Smooth muscle cell of the coronary artery (primary cell): Measurements from ENCODE around the gene RAB5B. TPM values are rescaled to one million over a fixed set of nuclear protein-coding genes. Genes with fewer than 3 reads are reported as not detected.

ENCODE experiments used
- total RNA-seq: library from RNA; depleted of rRNA; stranded (reverse); fragments of >200 nt; gene quantifications from 2 replicates; pipeline ENCODE4 v1.2.3, GENCODE V29; 2014; ENCODE audit warnings: low replicate concordance

The RAB5B gene
- 35.0 and 40.1 TPM in 2 replicates for total RNA-seq

GRCh38 chr12:55973599-55974307 lies at the start of gene RAB5B:
RAB5B (plus strand) TSS chr12:55974078; CDS start chr12:55986961, 12,883 bp downstream.

GRCh38 chr12:55927588-55928502 lies 46.0 kb upstream of the RAB5B start, which contains the start of gene PYM1:
PYM1 (minus strand) TSS chr12:55927894; CDS start chr12:55927761, 133 bp downstream.

GRCh38 chr12:55930771-55931316 lies 43.0 kb upstream of the RAB5B start, which contains the start of gene DGKA:
DGKA (plus strand) TSS chr12:55931162; CDS start chr12:55936504, 5,342 bp downstream.

GRCh38 chr12:55965941-55966407 lies 7.9 kb upstream of the RAB5B start, which contains the start of gene PMEL:
PMEL (minus strand) TSS chr12:55966042; CDS start chr12:55966011, 31 bp downstream.

GRCh38 chr12:55966408-55967281 lies 7.2 kb upstream of the RAB5B start, which contains the start of gene CDK2:
CDK2 (plus strand) TSS chr12:55966830; CDS start chr12:55967009, 179 bp downstream.

GRCh38 chr12:55996715-55997534 lies 23.0 kb downstream of the RAB5B start, which contains the start of gene SUOX:
SUOX (plus strand) TSS chr12:55997276; CDS start chr12:56002222, 4,946 bp downstream.

GRCh38 chr12:56020423-56021184 lies 46.7 kb downstream of the RAB5B start, which contains the start of gene IKZF4:
IKZF4 (plus strand) TSS chr12:56021043; CDS start chr12:56021494, 451 bp downstream.

GRCh38 chr12:56041552-56042429 lies 67.9 kb downstream of the RAB5B start, which contains the start of gene RPS26:
RPS26 (plus strand) TSS chr12:56041918; CDS start chr12:56042167, 249 bp downstream.

Other genes starting within 250 kb of the RAB5B start
- gene CD63, start 245.1 kb upstream of the RAB5B start, total RNA-seq: 2,585 and 6,003 TPM in 2 replicates
- gene GDF11, start 231.0 kb upstream of the RAB5B start, total RNA-seq: 2.7 and 3.3 TPM in 2 replicates
- gene SARNP, start 156.4 kb upstream of the RAB5B start, total RNA-seq: 32.2 and 105 TPM in 2 replicates
- 31.8 and 41.1 TPM in 2 replicates for gene ORMDL2, start 156.0 kb upstream of the RAB5B start, total RNA-seq
- gene DNAJC14, start 144.5 kb upstream of the RAB5B start, total RNA-seq: 46.2 and 60.6 TPM in 2 replicates
- gene MMP19, start 131.1 kb upstream of the RAB5B start, total RNA-seq: 4.0 and 12.0 TPM in 2 replicates
- 17.1 and 37.1 TPM in 2 replicates for gene PYM1, start 46.2 kb upstream of the RAB5B start, total RNA-seq
- 34.4 and 52.2 TPM in 2 replicates for gene DGKA, start 42.9 kb upstream of the RAB5B start, total RNA-seq
- gene PMEL, start 8.0 kb upstream of the RAB5B start, total RNA-seq: 0.23 and 0.90 TPM in 2 replicates
- 2.9 and 18.4 TPM in 2 replicates for gene CDK2, start 7.2 kb upstream of the RAB5B start, total RNA-seq
- gene SUOX, start 23.2 kb downstream of the RAB5B start, total RNA-seq: 8.3 and 11.9 TPM in 2 replicates
- gene IKZF4, start 47.0 kb downstream of the RAB5B start, total RNA-seq: 0.35 and 0.83 TPM in 2 replicates
- 28.5 and 116 TPM in 2 replicates for gene RPS26, start 67.8 kb downstream of the RAB5B start, total RNA-seq
- 0.53 and 0.70 TPM in 2 replicates for gene ERBB3, start 106.1 kb downstream of the RAB5B start, total RNA-seq
- gene PA2G4, start 130.5 kb downstream of the RAB5B start, total RNA-seq: 132 and 135 TPM in 2 replicates
- 4,087 and 6,384 TPM in 2 replicates for gene RPL41, start 142.6 kb downstream of the RAB5B start, total RNA-seq
- gene ZC3H10, start 144.2 kb downstream of the RAB5B start, total RNA-seq: 4.7 and 5.7 TPM in 2 replicates
- gene ESYT1, start 154.2 kb downstream of the RAB5B start, total RNA-seq: 173 and 204 TPM in 2 replicates
- gene MYL6B, start 178.5 kb downstream of the RAB5B start, total RNA-seq: 104 and 107 TPM in 2 replicates
- 3,250 and 5,170 TPM in 2 replicates for gene MYL6, start 184.3 kb downstream of the RAB5B start, total RNA-seq
- 38.8 and 54.9 TPM in 2 replicates for gene SMARCC2, start 215.4 kb downstream of the RAB5B start, total RNA-seq
- 174 and 323 TPM in 2 replicates for gene RNF41, start 247.8 kb downstream of the RAB5B start, total RNA-seq